ENCODE data around the gene ATRIP. TPM values are rescaled to one million over a fixed set of nuclear protein-coding genes. Genes with fewer than 3 reads are reported as not detected.

The ATRIP gene
- total RNA-seq, 1 donor from 2014 or later, result 4.8 TPM

DNA sequence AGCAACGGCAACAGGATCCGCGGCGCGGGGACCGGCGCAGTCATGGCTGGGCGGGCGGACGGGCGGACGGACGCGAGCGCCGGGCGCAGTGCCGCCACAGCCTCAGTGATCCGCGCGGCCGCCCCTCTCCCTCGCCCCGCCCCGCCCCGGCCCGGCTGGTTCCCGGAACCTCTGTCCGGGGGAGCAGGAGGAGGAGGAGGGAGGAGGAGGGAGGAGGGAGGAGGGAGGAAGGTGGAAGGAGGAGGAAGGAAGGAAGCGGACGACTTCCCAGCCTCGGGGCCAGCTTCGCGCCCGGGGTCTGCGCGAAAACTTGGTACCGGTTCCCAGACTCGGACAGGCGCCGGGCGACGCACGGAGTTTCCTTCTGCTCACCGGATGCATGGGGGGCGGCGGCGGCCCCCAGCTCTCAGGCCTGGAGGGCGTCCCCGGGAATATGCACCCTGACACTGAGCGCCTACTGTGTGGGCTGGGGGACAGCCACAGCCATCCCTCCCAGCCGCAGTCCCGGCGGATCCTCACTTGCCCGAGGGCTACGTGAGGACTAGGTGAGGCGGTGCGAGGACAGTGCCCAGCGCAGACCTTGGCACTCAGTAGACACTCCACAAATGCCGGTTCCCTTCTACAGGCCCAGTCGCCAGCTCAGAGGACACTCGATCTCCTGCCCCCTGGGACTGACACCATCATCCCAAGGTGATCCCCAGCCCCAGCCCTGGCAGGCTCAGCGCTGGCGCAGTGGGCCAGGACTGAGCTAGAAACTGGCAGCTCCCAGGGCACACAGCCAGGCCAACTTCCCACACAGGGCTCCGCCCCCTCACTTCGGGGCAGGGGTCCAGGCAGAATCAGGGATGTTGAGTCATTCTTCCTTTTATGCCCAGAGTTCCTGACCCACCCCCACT lies 57.8 kb downstream of the ATRIP start, which contains the start of gene SHISA5:
TSS of gene SHISA5 (minus strand) at position 124 of the 896 bp plus-strand sequence. CDS start at position 44, 80 bp downstream.
- peak; percentile 44 for DNase-seq

DNA sequence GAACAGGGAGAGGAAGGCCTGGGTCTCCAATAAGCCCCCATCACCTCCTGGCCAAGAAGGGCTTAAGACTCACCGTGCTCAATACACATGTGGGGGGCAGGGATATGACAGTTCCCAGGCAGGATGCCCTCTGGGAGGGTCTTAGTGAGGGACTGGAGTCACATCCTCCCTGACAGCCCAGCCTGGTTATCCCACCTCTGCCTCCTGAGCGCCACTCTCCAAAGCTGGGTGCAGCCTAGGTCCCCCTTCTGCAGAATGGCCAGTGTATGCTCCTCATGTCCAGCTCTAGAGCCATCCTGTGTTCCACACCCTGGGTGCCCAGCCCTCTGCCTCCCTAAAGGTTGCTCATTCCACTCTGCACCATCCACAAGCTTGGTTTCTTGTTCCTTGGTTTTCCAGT lies 58.6 kb downstream of the ATRIP start:
- DNase-seq, result no peak

GRCh38 chr3:48505968-48506504 lies 59.5 kb downstream of the ATRIP start:
- no peak for DNase-seq

DNA sequence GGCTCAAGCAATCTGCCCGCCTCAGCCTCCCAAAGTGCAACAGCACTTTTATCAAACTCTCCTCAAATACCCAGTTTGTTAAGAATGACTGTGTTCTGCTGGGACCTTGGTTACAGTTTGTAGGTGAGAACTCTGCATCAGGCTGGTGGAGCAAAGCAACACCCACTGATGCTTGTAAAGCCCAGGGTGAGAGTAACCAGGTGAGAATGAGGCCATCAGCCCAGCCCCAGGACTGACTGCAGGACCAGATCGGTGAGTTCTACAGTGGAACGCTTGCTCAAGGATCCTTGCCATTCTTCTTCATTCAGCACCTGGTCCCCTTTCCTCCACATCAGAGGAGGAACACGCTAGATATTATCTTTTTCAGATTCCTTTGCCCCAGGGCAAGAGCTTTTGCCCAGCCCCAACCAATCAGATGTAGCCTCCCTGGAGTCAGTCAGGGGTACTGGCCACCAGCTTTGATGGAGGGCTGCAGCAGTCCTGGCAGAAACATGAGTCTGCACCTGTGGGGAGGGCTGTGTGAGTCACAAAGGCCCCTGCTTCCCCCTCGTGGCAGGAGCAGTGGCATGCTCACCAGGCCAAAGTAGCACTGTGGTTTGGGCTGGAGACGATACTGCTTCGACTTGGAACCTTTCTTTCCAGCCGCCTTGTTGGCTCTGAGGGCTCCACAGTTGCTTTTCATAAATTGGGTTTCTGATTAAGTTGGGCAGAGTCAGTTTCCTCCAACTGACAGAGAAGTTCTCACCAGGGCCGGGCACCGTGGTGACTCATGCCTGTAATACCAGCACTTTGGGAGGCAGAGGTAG lies 60.9 kb downstream of the ATRIP start:
- no peak for DNase-seq

DNA sequence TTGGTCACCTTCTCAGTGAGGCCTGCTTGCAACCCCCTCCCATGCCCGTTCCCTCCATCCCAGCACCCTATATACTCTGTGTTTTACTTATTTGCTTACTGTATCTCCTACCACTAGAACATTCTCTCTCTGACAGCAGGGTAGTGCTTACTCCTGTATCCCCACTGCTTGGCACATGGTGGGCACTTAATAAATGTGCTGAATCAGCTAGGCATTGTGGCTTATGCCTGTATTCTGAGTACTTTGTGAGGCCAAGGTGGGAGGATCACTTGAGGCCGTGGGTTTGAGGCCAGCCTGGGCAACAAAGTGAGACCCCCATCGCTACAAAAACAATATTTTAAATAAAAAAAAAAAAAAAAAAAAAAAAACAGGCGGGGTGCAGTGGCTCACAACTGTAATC lies 65.0 kb downstream of the ATRIP start:
- DNase-seq, result no peak

DNA sequence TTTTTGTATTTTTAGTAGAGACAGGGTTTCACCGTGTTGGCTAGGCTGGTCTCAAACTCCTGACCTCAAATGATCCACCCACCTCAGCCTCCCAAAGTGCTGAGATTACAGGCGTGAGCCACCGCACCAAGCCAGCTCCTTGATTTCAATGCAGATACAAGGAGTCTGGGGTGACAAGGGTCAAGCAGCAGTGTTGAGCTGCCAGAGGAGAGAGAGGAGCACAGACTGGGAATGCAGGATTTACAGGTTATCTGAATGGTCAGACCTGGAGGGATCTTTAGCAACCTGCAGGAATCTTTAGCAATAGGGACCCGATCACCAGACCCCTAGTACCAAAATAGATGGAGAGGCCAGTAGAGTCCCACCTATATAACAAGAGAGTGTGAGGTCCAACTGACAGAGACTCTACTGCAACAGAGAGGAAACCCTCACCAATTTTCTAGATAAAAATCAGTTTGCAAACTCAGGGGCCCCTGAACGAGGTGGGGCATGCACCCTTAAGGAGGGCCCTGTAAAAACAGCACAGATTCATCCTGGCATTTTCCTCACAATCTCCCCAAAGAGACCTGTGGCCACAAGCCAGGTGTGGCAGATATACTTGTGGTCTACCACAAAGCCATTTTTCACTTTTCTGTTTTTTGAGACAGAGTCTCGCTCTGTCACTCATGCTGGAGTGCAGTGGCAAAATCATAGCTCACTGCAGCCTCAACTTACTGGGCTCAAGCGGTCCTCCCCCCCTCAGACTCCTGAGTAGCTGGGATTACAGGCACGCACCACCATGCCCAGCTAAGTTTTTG lies 68.1 kb downstream of the ATRIP start:
- no peak for DNase-seq

Other genes with a start within 250 kb of the ATRIP start
- 18.3 TPM for gene CAMP, start 223.2 kb upstream of the ATRIP start, total RNA-seq
- gene ZNF589, start 205.6 kb upstream of the ATRIP start, total RNA-seq, result 11.5 TPM
- gene NME6, start 145.4 kb upstream of the ATRIP start, total RNA-seq, result 17.3 TPM
- gene SPINK8, start 113.1 kb upstream of the ATRIP start, total RNA-seq, result not detected
- gene FBXW12, start 74.5 kb upstream of the ATRIP start, total RNA-seq, result not detected
- gene PLXNB1, start 16.7 kb upstream of the ATRIP start, total RNA-seq, result 41.2 TPM
- gene CCDC51, start 6.6 kb upstream of the ATRIP start, total RNA-seq, result 6.7 TPM
- gene TMA7, start 6.5 kb upstream of the ATRIP start, total RNA-seq, result 152 TPM
- gene SHISA5, start 57.4 kb downstream of the ATRIP start, total RNA-seq, result 35.2 TPM
- gene PFKFB4, start 110.1 kb downstream of the ATRIP start, total RNA-seq, result 5.4 TPM
- 1.4 TPM for gene UCN2, start 117.0 kb downstream of the ATRIP start, total RNA-seq
- 71.4 TPM for gene COL7A1, start 148.6 kb downstream of the ATRIP start, total RNA-seq
- gene UQCRC1, start 162.9 kb downstream of the ATRIP start, total RNA-seq, result 132 TPM
- gene TMEM89, start 175.0 kb downstream of the ATRIP start, total RNA-seq, result not detected
- gene SLC26A6, start 188.7 kb downstream of the ATRIP start, total RNA-seq, result 9.9 TPM
- 0.39 TPM for gene CELSR3, start 216.1 kb downstream of the ATRIP start, total RNA-seq
- 10.1 TPM for gene NCKIPSD, start 239.2 kb downstream of the ATRIP start, total RNA-seq

All from skin of body (tissue), 2 donors.